ENCODE data around the gene RIOK2. TPM values are rescaled to one million over a fixed set of nuclear protein-coding genes. Genes with fewer than 3 reads are reported as not detected.
"Not testable (repeated sequence)": the region's sequence is repeated elsewhere in the genome, so short reads cannot be mapped to it uniquely, and the experiment has no call there.

Gene RIOK2
- total RNA-seq, result 11.8 and 15.1 TPM in 2 replicates

DNA sequence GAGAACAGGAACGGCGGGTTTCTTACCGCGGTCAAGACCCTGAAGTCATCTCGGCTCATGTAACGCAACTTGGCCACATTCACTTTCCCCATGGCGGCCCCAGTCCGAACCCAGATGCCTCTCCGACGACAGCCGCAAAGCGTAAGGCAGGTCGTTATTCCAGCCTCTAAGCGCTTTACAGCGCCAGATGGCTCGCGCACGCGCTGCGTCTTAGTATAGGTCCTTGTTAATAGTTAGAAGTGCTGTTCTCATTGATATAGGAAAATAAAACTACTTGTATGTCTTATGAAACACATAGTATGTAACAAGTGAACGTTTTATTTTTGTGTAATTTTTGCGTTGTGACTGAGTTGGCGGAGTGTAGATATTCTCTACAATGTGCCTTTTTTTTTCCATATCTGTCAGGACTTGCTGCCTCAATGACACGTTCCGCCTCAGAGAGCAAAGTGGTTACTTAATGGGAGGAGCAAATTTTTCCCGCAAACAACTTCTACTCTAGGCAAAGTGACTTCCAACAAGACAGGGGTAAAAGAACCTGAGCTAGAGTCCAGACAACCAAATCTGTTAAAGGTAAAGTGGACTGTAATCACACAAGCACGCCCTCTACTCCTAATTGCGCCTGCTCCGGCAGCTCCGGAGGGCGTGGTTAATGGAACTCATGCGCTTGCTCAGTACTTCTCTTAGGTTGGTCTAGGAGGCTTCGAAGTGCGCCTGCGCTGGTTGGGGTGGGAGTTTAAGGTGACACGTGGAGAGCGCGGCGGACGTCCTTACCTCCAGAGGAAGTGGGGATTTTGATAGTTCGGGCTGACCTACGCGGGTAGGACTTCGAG is at the start of gene RIOK2:
Gene RIOK2, minus strand, starts transcription at position 148 of the 830 bp plus-strand sequence. Its CDS starts 56 bp downstream, at position 92.
- DNase-seq (ENCODE audit: low read depth in 2 of 2), result peak; percentile 92 to 94

DNA sequence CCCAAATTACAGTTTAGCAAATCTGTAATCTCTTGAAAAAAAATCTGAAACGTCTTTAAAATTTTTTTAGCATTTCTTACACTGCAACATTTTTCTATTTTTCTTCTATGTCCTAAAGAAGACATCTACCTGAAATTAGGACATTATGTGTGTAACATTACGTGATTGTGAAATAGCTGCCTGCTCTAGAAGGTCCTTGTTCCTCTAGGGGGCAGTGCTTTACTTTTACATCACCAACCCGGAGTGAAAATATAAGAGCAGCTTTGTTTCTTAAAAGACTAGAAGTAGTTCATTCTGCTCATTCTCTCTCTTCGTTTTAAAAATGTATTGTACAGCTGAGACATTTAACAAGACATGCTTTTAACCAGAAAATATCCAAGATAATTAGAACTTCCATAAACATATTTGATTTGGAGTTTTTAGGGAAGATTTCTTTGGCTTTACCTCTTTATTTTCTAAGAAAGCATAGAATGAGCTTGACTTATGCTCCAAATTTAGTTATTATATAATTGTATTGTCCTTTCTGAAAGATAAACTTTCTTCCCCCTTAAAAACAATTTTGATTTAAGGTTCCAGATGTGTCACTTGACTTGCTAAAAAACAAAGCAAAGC is 48.1 kb upstream of the RIOK2 start:
- peak; percentile 79 to 83 for DNase-seq (ENCODE audit: low read depth in 2 of 2)

DNA sequence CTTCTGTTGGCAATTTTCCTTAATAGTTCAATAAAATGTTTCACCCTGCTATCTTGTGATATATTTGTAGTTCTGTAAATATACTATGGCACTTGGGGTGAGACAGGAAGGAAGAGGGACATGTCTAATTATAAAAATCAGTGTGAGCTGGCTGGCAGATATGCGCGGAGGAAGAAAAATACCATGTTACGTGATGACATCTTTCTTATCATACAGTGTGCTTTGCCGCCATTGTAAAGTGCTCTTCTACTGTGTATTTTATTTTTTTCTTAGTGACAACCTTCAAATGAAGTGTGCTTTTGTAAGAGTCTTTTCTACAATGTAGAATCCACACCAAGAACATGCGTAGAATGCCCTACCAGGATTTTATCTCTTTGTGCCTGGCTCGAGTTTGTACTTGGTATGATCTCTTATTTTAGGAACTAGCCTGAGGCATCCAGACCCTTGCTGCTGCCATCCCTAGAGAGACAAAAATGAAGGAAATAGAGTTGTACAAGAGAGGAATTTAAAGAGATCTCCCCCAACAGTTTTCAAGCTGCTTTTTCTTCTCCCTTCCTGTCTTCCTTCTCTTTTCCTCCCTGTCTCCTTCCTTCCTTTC is 46.7 kb upstream of the RIOK2 start:
- DNase-seq (ENCODE audit: low read depth in 2 of 2), result peak in 1 of 2 donors; percentile 17

DNA sequence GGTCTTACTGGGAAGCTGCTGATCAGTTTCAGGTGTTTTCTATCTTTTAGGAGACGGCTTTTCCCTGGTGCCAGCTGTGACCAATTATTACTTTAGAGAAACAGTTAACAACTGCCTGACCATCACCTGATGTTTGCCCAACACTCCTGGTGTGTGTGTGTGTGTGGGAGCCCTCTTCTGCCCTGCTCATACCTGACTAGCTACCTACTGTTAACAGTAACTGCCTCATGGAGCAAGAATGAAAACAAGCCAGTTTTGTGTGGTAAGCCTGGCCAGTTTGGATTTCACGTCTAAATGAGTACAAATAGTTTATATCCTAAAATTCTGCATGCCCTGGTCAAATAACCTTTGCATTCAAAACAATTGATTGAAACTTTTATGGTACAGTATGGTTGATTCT is 46.1 kb upstream of the RIOK2 start:
- DNase-seq (ENCODE audit: low read depth in 2 of 2), result no peak

DNA sequence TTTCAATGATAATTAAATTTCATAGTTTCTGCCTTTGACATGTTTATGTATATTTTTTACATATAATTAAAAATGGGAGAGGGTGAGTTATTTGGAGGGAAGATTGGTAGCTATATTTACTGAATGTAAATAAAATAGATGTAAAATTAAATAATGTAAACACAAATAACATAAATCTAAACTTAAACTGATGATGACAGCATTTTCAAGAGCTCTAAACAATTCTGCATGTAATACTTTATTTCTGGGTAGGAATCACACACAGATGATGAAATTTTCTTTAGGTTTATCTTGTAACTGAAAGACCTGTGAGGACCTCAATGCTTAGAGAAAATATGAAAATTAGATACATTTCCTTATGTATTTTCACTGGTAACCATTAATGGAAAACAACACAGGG is 42.2 kb upstream of the RIOK2 start:
- no peak for DNase-seq (ENCODE audit: low read depth in 2 of 2)

DNA sequence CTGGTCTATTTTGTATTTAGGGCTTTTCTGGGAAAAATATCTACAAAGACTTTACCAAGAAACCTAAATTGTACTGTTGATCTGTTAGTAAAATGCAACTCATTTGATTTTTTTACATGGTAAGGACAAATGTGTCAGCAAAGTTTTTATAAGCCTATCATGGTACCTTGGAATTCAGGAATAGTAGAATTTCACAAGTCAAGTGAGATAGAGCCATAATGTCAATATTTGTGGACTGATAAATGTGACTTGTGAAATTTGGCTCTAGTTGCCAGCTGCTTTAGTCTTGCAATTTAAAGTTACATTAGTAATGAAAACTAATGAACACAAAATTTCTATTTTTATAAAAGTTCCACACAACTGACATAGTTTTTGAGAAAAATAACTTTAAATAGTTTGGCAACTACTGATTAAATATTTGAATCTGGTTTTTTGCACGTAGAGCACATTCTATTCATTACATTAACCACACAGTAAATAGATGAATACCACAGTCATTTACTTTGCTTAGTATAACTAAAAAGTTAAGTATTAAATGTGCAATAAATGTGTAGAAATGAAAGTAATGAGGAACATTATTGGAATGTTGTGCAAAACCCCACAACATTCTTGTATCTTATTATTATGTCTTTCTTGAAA is 41.2 kb upstream of the RIOK2 start:
- no peak for DNase-seq (ENCODE audit: low read depth in 2 of 2)

DNA sequence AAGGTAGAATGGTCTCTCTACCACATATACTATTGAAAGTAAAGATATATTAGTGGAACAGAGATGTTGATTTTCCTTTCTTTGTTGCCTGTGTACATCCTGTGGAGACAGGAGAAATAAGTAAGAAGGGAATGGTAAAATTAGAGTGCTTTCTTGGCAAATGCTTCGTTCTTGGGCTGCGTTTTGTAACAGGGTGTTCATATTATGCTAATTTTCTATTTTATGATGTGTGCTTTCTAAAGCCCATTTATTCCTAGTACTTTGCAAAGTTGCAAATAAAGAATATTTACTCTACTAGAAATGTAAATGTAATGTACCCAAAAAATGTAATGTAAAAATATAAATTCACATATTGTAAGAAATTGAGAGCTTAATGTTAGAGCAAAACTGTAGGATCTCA is 40.5 kb upstream of the RIOK2 start:
- DNase-seq (ENCODE audit: low read depth in 2 of 2), result no peak

DNA sequence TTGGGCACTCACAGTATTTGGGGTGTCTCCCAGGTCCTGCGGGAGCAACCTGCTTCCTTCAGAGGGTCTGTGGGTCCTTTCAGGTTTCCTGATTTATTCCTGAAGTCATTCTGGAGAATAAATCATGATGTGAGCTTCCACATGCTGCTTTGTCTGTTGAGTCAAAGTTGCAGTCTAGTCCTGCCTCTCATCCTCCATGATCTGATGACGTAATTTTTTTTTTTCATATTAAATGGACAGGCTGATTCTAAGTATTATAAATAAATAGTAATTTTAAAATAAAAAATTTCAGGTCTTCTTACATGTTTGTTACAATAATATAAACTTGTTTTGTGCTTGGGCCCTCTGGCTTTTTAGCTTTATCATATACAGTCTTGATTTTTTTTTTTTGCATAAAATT is 26.3 kb upstream of the RIOK2 start:
- DNase-seq (ENCODE audit: low read depth in 2 of 2), result no peak

DNA sequence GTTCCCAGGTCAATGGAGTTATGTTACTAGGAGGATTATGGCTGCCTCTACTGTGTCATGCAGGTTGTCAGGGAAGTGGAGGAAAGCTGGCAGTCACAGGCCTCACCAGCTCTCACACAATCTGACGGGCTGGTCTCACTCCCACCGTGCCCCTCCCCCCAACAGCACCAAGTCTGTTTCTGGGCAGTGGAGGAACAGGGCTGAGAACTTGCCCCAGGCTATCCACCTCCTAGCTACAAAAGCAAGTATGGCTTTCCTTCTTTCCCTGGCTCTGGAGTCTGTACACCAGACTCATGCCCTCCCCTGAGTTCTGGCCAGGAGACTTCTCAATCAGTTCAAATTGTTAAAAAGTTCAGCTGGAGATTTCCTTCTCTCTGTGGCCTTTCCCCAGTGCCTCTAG is 25.7 kb upstream of the RIOK2 start:
- DNase-seq (ENCODE audit: low read depth in 2 of 2), result no peak

DNA sequence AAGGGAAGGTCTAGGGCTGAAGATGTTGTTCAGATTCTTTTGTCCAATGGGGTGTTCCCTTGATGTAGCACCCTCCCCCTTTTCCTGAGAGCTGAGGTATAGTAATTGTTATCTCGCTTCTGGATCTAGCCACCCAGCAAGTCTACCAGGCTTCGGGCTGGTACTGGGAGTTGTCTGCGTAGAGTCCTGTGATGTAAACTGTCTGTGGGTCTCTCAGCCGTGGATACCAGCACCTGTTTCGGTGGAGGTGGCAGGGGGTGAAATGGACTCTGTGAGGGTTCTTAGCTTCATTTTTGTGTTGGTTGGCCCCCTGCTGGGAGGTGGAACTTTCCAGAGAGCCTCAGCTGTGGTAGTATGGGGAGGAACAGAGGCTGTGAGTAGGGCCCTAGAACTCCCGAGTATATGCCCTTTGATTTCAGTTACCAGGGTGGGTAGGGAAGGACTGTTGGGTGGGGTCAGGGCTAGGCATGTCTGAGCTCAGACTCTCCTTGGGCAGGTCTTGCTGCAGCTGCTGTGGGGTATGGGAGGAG is 25.2 kb upstream of the RIOK2 start:
- no peak for DNase-seq (ENCODE audit: low read depth in 2 of 2)

DNA sequence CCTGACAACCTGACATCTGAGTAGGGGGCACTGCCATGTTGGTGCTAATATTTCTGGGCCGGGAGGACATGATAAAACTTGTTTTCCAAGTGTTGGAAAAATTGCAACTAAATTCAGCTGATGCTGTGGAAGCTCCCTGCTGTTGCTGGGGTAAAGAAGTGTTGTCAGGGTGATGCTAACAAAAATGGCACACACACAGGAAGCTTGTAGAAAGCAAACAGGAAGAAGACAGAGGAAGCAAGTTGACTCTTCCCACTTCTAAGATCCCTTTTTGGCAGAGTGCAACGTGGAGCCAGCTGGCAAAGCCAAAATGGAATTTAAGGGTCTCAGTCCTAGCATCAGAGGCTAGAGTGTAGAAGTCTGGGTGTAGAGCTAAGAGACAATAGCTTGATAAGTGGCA is 11.3 kb upstream of the RIOK2 start:
- peak in 1 of 2 donors; percentile 54 for DNase-seq (ENCODE audit: low read depth in 2 of 2)

DNA sequence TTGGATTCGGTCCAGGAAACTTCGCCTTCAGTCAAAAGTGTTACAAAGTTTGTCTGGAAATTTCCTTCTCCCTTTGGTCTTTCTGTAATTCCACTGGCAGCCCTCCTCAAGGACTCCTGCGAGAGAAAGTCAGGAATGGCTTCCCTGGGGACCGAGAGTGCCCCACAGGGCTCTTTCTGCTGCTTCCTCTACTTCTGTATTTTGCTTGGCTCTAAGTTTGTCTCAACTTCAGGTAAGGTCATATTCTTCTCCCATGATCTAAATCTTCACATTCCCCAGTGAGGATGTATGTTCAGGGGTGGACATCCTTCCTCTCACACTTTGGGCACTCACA is 10.3 kb upstream of the RIOK2 start:
- DNase-seq (ENCODE audit: low read depth in 2 of 2), result no peak

DNA sequence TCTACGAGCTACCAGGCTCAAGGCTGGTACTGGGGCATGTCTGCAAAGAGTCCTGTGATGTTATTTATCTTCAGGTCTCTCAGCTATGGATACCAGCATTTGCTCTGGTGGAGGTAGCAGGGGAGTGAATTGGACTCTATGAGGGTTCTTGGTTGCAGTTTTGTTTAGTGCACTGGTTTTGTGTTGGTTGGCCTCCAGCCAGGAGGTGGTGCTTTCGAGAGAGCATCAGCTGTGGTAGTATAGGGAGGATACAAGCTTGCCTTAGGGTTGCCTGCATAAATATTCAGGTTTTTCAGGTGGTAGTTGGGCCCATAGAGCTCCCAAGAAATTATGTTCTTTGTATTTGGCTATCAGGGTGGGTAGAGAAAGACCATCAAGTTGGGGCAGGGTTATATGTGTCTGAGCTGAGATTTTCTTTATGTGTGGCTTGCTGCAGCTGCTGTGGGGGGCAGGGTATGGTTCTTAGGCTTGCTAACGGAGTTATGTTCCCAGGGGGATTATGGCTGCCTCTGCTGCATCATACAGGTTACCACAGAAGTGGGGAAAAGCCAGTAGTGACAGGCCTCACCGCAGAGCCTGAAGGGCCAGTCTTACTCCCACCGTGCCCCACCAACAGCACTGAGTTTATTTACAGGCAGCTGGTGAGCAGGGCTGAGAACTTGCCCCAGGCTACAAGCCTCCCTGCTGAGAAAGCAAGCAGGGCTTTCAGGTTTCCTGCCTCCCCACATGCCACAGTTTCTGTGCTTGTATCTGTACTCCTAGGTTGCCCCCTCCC is 9.7 kb upstream of the RIOK2 start:
- no peak for DNase-seq (ENCODE audit: low read depth in 2 of 2)

DNA sequence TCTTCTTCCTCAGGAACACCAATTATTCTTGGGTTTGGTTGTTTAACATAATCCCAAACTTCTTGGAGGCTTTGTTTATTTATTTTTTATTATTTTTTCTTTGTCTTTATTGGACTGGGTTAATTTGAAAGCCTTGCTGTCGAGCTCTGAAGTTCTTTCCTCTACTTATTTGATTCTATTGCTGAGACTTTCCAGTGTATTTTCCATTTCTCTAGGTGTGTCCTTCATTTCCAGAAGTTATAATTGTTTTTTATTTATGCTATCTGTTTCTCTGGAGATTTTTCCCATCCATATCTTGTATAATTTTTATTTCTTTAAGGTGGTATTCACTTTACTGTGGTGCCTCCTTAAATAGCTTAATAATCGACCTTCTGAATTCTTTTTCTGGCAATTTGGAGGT is 8.8 kb upstream of the RIOK2 start:
- DNase-seq (ENCODE audit: low read depth in 2 of 2), result no peak

DNA sequence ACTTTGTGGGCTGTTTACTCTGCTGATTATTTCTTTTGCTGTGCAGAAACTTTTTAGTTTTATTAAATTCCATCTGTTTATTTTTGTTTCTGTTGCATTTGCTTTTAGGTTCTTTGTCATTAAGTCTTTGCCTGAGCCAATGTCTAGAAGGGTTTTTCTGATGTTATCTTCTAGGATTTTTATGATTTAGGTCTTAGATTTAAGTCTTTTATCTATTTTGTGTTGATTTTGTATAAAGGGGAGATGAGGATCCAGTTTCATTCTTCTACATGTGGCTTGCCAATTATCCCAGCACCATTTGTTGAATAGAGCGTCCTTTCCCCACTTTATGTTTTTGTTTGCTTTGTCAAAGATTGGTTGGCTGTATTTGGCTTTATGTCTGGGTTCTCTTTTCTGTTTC is 6.5 kb upstream of the RIOK2 start:
- not testable (repeated sequence) for DNase-seq (ENCODE audit: low read depth in 2 of 2)

DNA sequence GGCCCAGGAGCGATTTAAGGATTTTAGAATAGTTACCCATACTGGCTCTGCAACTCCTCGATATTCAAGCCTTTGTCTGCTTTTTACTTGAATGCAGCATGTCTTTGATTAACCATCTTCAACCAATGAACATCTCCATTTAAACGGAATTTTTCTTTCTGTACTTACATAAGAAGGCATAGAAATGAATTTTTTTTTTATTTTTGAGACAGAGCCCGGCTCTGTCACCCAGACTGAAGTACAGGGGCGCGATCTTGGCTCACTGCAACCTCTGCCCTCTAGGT is 825 bp upstream of the RIOK2 start:
- DNase-seq (ENCODE audit: low read depth in 2 of 2), result no peak

DNA sequence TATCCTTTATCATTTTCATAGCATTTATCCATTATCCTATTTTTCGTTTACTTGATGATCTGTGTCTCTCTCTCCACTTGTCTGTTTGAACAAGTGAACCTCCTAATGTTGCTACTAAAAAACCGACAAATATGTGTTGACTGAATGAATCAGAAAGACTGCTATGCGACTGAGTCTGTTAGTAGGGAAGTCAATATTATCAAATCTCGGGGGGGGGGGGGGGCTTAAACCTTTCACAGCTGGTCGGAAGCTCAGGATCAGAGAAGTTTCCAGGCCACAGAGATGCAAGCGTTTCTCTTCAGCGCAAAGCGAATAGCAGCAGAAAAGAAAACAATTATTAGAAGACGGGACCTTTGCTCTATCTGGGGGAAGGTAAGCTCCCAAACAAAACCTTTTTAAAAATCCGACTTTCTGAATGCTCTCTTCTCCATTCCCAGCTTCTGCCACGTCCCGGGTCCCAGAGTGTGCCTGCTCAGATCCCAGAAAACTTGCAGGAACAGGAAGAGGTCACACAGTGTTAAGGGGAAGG is 412 bp downstream of the RIOK2 start:
- peak; percentile 39 to 44 for DNase-seq (ENCODE audit: low read depth in 2 of 2)

DNA sequence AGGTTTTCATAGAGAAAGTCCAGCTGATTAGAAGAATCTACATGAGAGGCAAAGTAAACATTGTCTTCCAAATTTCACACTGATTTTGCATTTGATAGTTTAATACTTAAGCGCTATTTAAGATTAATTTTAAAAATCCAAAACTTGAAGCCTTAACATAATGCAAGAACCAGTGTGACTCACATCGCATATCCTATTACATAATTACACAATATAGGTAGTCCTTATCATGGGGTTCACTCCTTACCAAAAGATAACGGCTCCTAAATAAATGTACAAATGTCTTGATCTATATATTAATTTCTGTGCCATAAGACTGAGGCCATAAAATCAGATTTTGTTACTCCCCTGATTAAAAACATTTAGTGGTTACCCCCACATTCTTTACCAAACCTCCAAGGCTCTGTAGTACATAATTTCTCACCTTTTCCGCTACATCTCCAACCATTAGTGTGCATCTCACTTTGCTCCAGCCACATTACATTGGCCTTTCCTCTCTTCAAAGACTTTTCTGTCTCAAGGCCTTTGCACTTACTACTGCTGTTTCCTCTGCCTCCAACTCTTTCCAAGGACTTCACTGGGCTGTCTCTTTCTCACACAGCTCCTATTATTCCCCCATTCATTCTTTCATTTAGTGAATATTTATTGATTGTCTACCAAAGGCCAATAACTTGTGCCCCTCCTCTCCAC is 1.0 kb downstream of the RIOK2 start:
- peak in 1 of 2 donors; percentile 18 for DNase-seq (ENCODE audit: low read depth in 2 of 2)

DNA sequence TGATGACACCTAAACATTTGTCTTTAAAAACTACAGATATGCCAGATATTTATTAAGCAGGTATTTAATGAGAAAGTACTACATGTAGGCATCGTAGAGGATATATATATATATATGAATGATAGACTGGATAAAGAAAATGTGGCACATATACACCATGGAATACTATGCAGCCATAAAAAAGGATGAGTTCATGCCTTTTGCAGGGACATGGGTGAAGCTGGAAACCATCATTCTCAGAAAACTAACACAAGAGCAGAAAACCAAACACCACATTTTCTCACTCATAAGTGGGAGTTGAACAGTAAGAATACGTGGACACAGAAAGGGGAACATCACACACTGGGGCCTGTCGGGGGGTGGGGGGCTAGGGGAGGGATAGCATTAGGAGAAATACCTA is 3.6 kb downstream of the RIOK2 start:
- not testable (repeated sequence) for DNase-seq (ENCODE audit: low read depth in 2 of 2)

DNA sequence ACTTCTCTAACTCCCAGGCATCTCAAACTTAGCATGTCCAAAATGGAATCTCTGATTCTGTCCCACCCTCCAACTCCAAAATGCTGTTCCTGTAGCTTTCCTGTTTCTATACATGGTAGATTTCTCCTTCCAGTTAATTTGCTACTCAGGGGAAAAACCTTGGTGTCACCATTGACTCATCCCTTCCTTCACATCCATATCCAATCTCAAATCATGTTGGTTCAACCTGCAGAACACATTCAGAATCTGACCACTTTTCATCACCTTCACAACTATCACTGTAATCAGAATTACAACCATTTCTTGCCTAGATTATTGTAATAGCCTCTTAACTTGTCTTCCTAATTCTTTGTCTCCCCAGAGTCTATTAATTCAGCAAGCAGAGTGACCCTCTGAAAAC is 10.8 kb downstream of the RIOK2 start:
- DNase-seq (ENCODE audit: low read depth in 2 of 2), result no peak

DNA sequence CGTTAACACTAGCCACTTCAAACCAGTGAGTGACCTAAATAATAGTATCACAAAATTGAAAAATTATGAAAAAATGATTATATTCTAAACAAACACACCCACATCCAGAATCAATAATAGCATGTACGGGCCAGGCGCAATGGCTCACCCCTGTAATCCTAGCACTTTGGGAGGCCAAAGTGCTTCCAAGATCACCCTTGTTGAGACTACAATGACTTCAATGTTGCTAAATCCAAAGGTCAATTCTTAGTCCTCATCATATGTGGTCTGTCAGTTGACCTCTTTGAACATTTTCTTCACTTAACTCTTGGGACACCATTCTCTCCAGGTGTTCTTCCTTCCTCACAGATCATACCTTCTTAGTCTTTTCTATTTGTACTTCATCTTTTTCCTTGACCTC is 11.3 kb downstream of the RIOK2 start:
- DNase-seq (ENCODE audit: low read depth in 2 of 2), result no peak
